Measurements from ENCODE around the gene SRBD1.

The SRBD1 gene

GRCh38 chr2:45412754-45413379, 198.2 kb downstream of the SRBD1 start:
- peak; percentile 27 for DNase-seq

GRCh38 chr2:45409677-45410076, 201.4 kb downstream of the SRBD1 start:
- no peak for DNase-seq

GRCh38 chr2:45406621-45407020, 204.4 kb downstream of the SRBD1 start:
- no peak for DNase-seq

- no peak for DNase-seq
Observed at GRCh38 chr2:45404807-45405297, 206.2 kb downstream of the SRBD1 start.

GRCh38 chr2:45403036-45403435, 208.0 kb downstream of the SRBD1 start:
- DNase-seq: no peak

- DNase-seq: no peak
Observed at GRCh38 chr2:45401431-45401922, 209.6 kb downstream of the SRBD1 start.

- DNase-seq: no peak
Observed at GRCh38 chr2:45399040-45399784, 211.9 kb downstream of the SRBD1 start.

GRCh38 chr2:45397292-45397691, 213.8 kb downstream of the SRBD1 start:
- DNase-seq: no peak

- DNase-seq: no peak
Observed at GRCh38 chr2:45396671-45397070, 214.4 kb downstream of the SRBD1 start.

GRCh38 chr2:45394842-45395241, 216.2 kb downstream of the SRBD1 start:
- DNase-seq: no peak

GRCh38 chr2:45394216-45394615, 216.9 kb downstream of the SRBD1 start:
- DNase-seq: no peak

GRCh38 chr2:45391866-45392265, 219.2 kb downstream of the SRBD1 start:
- no peak for DNase-seq

GRCh38 chr2:45390861-45391260, 220.2 kb downstream of the SRBD1 start:
- DNase-seq: no peak

- DNase-seq: no peak
Observed at GRCh38 chr2:45390441-45390840, 220.6 kb downstream of the SRBD1 start.

GRCh38 chr2:45388541-45389100, 222.4 kb downstream of the SRBD1 start:
- no peak for DNase-seq

- peak; percentile 21 for DNase-seq
Observed at GRCh38 chr2:45382744-45383143, 228.3 kb downstream of the SRBD1 start.

GRCh38 chr2:45380131-45380836, 230.8 kb downstream of the SRBD1 start:
- no peak for DNase-seq

- no peak for DNase-seq
Observed at GRCh38 chr2:45379399-45380087, 231.5 kb downstream of the SRBD1 start.

GRCh38 chr2:45373534-45373933, 237.5 kb downstream of the SRBD1 start:
- no peak for DNase-seq

- DNase-seq: no peak
Observed at GRCh38 chr2:45370369-45370768, 240.7 kb downstream of the SRBD1 start.

- no peak for DNase-seq
Observed at GRCh38 chr2:45368792-45369191, 242.3 kb downstream of the SRBD1 start.

GRCh38 chr2:45361666-45362065, 249.4 kb downstream of the SRBD1 start:
- no peak for DNase-seq

- no peak for DNase-seq
Observed at GRCh38 chr2:45354776-45355175, 256.3 kb downstream of the SRBD1 start.
